Spleen (tissue), 7 donors: ENCODE results near the gene HOXC11.

ENCODE experiments used
- CTCF ChIP-seq, 11 experiments: fragments of 200-600 bp in 7 of 11; fragments of 450-650 bp in 4 of 11; sonication (generic) in 4 of 11; IDR thresholded peaks in 8 of 11; conservative IDR thresholded peaks in 3 of 11; 1 replicate in 7 of 11; 2 replicates in 4 of 11; pipeline versions ENCODE4 v1.4.0 to v1.8.0; 2016 to 2021; ENCODE audit warnings: antibody characterized with exemption in 11 of 11, inconsistent platforms in 4 of 11, mild to moderate bottlenecking in 1 of 11
- POLR2AphosphoS5 ChIP-seq, 3 donors: sonication (generic); formaldehyde crosslinking; IDR thresholded peaks; one replicate each; pipeline ENCODE4 v1.5.1; 2017; ENCODE audit warnings: antibody characterized with exemption in 3 of 3
- donor health status: DM: no; HTN: no; CAD: no; lungs with moderate emphysema.
- donor health status: DM: no; HTN: no; CAD: no.
- donor health status: DM: no; HTN: no; CAD: no.

- TF ChIP-seq CTCF (IDR thresholded peaks at IDR 0.05 in 8 of 11, conservative IDR thresholded peaks at IDR 0.05 in 3 of 11) (no peak), POLR2AphosphoS5 (IDR thresholded peaks at IDR 0.05) (no peak)
These were observed 30.4 kb upstream of the HOXC11 start for GRCh38 chr12:53942467-53942997.
